GM12878 (cell line): Measurements from ENCODE around the gene TTYH1.

Source experiments
- BRCA1 ChIP-seq: IDR thresholded peaks from 2 replicates; pipeline ENCODE4 v1.6.1; 2011; ENCODE audit warnings: low read depth, low read length, improper control_type of control experiment
- FOXM1 ChIP-seq: IDR thresholded peaks from 2 replicates; pipeline ENCODE4 v1.6.1; 2012; ENCODE audit warnings: low read depth, mild to moderate bottlenecking, inconsistent platforms, low read length, moderate library complexity
- RAD21 ChIP-seq: IDR thresholded peaks from 2 replicates; pipeline ENCODE4 v1.6.1; 2011; ENCODE audit warnings: mild to moderate bottlenecking, low read depth, low read length, moderate library complexity; ENCODE audit not compliant: insufficient read depth
- RBBP5 ChIP-seq: fragments of 200-600 bp; sonication (generic); conservative IDR thresholded peaks from 2 replicates; pipeline ENCODE4 v1.6.1; 2016
- TF ChIP-seq, protein P1 (sequence below), 3 experiments: IDR thresholded peaks in 2 of 3; conservative IDR thresholded peaks in 1 of 3; 2 replicates each; pipeline ENCODE4 v1.5.1; 2011; ENCODE audit warnings: low read depth in 3 of 3, low read length in 3 of 3, mild to moderate bottlenecking in 3 of 3, control low read depth in 2 of 3, moderate library complexity in 2 of 3, inconsistent platforms in 1 of 3, mixed read lengths in 1 of 3; ENCODE audit not compliant: control insufficient read depth in 2 of 3, insufficient read depth in 1 of 3; ENCODE audit errors: extremely low read depth in 1 of 3

GRCh38 chr19:54403054-54403453 is 12.2 kb upstream of the TTYH1 start:
- TF ChIP-seq, protein P1, sequence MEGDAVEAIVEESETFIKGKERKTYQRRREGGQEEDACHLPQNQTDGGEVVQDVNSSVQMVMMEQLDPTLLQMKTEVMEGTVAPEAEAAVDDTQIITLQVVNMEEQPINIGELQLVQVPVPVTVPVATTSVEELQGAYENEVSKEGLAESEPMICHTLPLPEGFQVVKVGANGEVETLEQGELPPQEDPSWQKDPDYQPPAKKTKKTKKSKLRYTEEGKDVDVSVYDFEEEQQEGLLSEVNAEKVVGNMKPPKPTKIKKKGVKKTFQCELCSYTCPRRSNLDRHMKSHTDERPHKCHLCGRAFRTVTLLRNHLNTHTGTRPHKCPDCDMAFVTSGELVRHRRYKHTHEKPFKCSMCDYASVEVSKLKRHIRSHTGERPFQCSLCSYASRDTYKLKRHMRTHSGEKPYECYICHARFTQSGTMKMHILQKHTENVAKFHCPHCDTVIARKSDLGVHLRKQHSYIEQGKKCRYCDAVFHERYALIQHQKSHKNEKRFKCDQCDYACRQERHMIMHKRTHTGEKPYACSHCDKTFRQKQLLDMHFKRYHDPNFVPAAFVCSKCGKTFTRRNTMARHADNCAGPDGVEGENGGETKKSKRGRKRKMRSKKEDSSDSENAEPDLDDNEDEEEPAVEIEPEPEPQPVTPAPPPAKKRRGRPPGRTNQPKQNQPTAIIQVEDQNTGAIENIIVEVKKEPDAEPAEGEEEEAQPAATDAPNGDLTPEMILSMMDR (IDR thresholded peaks at IDR 0.05 in 2 of 3, conservative IDR thresholded peaks at IDR 0.05 in 1 of 3; ENCODE audit: control insufficient read depth in 2 of 3, extremely low read depth in 1 of 3, insufficient read depth in 1 of 3, low read depth in 3 of 3, low read length in 3 of 3), result no peak
- TF ChIP-seq FOXM1 (no peak), RAD21 (no peak), RBBP5 (no peak), BRCA1 (no peak)
